HG03060 (cell line): ENCODE data around the gene B3GLCT.

Experiments used
- ATAC-seq: cut with Tn5 transposase; IDR thresholded peaks from one replicate; pipeline ENCODE4 v1.9.1; 2021; ENCODE audit warnings: low read depth, moderate number of reproducible peaks; ENCODE audit not compliant: unreplicated experiment

B3GLCT gene

GRCh38 chr13:31267126-31267784, 67.5 kb downstream of the B3GLCT start:
- ATAC-seq: no peak

GRCh38 chr13:31274390-31274789, 74.6 kb downstream of the B3GLCT start:
- ATAC-seq: no peak

GRCh38 chr13:31276421-31276820, 76.6 kb downstream of the B3GLCT start:
- no peak for ATAC-seq

GRCh38 chr13:31278869-31279268, 79.1 kb downstream of the B3GLCT start:
- ATAC-seq: no peak

- ATAC-seq: no peak
Observed at GRCh38 chr13:31282741-31283455, 83.1 kb downstream of the B3GLCT start.

- ATAC-seq: no peak
Observed at GRCh38 chr13:31286930-31287329, 87.2 kb downstream of the B3GLCT start.

GRCh38 chr13:31301119-31301518, 101.3 kb downstream of the B3GLCT start:
- no peak for ATAC-seq

GRCh38 chr13:31310356-31310755, 110.6 kb downstream of the B3GLCT start:
- no peak for ATAC-seq

- ATAC-seq: no peak
Observed at GRCh38 chr13:31310786-31311185, 111.0 kb downstream of the B3GLCT start.

- ATAC-seq: no peak
Observed at GRCh38 chr13:31311921-31312320, 112.1 kb downstream of the B3GLCT start.

- ATAC-seq: no peak
Observed at GRCh38 chr13:31314961-31315360, 115.2 kb downstream of the B3GLCT start.

- ATAC-seq: no peak
Observed at GRCh38 chr13:31320946-31321345, 121.2 kb downstream of the B3GLCT start.

GRCh38 chr13:31321457-31321856, 121.7 kb downstream of the B3GLCT start:
- no peak for ATAC-seq

GRCh38 chr13:31322026-31322425, 122.3 kb downstream of the B3GLCT start:
- no peak for ATAC-seq

- ATAC-seq: no peak
Observed at GRCh38 chr13:31322702-31323405, 123.1 kb downstream of the B3GLCT start.

- no peak for ATAC-seq
Observed at GRCh38 chr13:31327182-31327860, 127.5 kb downstream of the B3GLCT start.

GRCh38 chr13:31328549-31329235, 128.9 kb downstream of the B3GLCT start:
- no peak for ATAC-seq

- ATAC-seq: no peak
Observed at GRCh38 chr13:31330236-31330635, 130.5 kb downstream of the B3GLCT start.

- no peak for ATAC-seq
Observed at GRCh38 chr13:31331068-31331467, 131.3 kb downstream of the B3GLCT start.

GRCh38 chr13:31334547-31334946, 134.8 kb downstream of the B3GLCT start:
- ATAC-seq: no peak
